MM.1S (cell line): ENCODE measurements around the gene IP6K1.
"Not testable (repeated sequence)": the region's sequence is repeated elsewhere in the genome, so short reads cannot be mapped to it uniquely, and the experiment has no call there.

Source experiments
- CTCF ChIP-seq: fragments of 300-600 bp; sonication (generic); IDR thresholded peaks from 2 replicates; pipeline ENCODE4 v1.5.1; 2016; ENCODE audit warnings: antibody characterized with exemption, low read length, mixed read lengths
- EZH2 ChIP-seq: fragments of 300-600 bp; sonication (generic); optimal IDR thresholded peaks from 2 replicates; pipeline ENCODE3; 2017; ENCODE audit warnings: low read depth, mild to moderate bottlenecking, antibody characterized with exemption, low read length, mixed read lengths

- TF ChIP-seq CTCF, EZH2: not testable (repeated sequence)
Measured at GRCh38 chr3:49780975-49781365, 5.4 kb downstream of the IP6K1 start.
